IPS-11a (cell line): ENCODE results near the gene MISP3.
A peak's percentile ranks its signal among the peaks of the same experiment; 100 is the strongest.

Source experiments
- H3K4me3 ChIP-seq: one replicate; pipeline ENCODE4 v1.5.1; 2013; ENCODE audit warnings: low read depth, low read length, control low read depth

Gene MISP3

GRCh38 chr19:14101003-14101545 is 28.5 kb downstream of the MISP3 start:
- no peak overlapping the region for H3K4me3 ChIP-seq

DNA sequence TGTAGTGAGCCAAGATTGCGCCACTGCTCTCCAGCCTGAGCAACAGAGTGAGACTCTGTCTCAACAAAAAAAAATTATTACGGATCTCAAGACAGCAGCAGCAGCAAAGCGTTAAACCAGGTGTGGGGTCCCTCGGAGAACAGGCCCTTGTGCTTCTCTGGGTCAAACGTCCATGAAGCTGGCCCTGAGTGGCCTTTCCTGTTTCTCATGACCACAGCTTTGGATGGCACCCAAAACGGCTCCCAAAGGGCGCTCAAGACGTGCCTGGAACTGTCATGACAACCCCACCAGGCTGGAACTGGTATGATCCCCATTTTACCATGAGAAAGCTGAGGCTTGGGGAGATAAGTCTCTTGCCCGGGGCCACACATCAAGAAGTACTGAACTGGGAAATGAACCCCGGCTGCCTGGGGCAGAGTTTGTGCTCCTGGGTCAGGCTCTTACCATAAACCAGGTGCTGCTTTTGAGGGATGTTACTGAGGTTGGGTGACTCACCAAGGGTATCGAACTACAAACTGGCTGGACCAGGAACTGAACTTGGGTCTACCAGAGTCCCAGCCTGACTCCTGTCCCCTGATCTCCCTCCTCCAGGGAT is 29.6 kb downstream of the MISP3 start:
- no peak overlapping the region for H3K4me3 ChIP-seq

DNA sequence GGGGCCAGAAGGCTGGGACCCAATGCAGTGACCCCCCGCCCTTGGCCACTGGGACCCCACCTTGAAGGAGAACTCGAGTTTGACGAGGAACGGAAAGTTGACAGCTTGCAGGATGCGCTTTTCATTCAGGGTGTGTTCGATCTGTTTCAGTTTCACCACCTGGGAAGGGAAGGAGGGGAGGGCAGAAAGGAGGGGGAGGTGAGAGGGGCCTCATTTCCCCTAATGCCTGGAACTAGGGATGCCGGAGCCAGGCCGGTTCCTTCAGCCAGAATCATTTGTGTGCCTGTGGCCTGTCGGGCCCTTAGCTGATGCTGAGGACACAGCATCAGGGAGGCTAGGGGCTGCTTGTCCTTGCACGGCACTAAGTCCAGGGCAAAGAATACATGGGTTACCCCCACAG is 30.2 kb downstream of the MISP3 start:
- H3K4me3 ChIP-seq = no peak overlapping the region

GRCh38 chr19:14103310-14103709 is 30.7 kb downstream of the MISP3 start:
- H3K4me3 ChIP-seq = no peak overlapping the region

DNA sequence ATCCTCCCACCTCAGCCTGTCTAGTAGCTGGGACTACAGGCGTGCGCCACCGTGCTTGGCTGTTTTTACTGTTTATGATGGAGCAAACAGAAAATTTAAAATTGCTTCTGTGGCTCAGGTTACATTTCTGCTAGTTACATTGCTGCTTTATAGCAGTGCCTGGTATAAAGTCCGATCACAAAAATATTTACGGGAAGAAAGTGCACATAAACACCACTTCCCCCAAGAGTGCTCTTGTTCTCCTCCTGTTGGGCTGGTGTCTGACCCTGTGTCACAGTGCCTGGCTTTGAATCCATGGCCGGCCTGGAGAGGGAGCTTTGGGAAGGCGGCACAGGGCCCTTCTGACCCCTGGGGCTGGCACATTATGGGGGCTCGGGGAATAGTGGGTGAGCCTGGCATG is 33.1 kb downstream of the MISP3 start:
- H3K4me3 ChIP-seq = no peak overlapping the region

DNA sequence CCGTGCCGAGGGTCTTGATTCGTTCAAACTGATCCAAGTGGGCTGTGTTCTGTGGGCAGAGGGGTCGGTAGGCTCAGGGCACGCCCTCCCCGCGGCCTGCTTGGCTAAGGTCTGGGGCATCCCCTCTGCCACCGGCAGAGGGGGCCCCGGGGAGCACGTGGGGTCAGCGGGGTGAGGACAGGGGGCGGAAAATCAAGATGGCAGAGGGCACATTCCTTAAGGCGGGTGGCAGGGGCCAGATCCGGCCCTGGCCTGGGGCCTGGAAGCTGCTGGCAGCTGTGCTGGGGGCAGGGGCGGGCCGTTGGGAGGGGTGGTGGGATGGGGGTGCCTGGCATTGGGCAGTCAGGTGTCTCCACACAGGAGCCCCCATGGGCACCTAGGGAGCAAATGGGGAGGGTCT is 34.3 kb downstream of the MISP3 start:
- no peak overlapping the region for H3K4me3 ChIP-seq

- no peak overlapping the region for H3K4me3 ChIP-seq
Measured at GRCh38 chr19:14107581-14108461, 35.2 kb downstream of the MISP3 start.

- no peak overlapping the region for H3K4me3 ChIP-seq
Measured at GRCh38 chr19:14110650-14111049, 38.1 kb downstream of the MISP3 start.

GRCh38 chr19:14111486-14111885 is 38.9 kb downstream of the MISP3 start:
- no peak overlapping the region for H3K4me3 ChIP-seq

- no peak overlapping the region for H3K4me3 ChIP-seq
Measured at GRCh38 chr19:14112051-14112808, 39.6 kb downstream of the MISP3 start.

DNA sequence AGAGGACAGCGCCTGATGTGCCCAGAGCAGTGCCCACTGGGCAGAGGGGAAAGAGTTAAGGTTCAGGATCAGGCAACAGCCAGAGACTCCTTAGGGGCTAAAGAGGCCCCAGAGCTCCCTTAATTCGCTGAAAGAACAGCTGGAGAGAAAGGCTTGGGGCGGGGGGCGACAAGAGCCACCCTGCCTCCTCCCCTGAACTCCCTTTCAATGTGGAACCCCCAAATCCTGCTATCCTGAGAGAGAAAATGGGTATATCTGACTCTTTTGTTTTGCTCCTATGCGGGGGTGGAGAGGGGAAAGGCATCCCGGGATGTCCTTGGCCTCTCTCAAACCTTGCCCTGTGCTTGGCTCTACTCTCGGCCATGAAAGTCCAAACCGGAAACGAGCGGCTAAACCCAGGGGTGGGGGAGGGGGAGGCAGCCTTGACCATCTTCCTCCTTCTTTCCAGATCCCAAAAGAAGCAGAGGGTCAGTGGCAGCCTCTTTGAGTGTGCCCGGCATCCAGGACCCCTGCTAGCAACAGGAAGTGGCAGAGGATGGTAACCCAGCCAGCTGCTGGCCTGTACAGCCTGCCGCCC is 40.3 kb downstream of the MISP3 start:
- H3K4me3 ChIP-seq = no peak overlapping the region

GRCh38 chr19:14113762-14114414 is 41.3 kb downstream of the MISP3 start:
- H3K4me3 ChIP-seq = no peak overlapping the region

- H3K4me3 ChIP-seq = no peak overlapping the region
Measured at GRCh38 chr19:14114439-14114838, 41.9 kb downstream of the MISP3 start.

GRCh38 chr19:14114854-14115253 is 42.3 kb downstream of the MISP3 start:
- H3K4me3 ChIP-seq = no peak overlapping the region

DNA sequence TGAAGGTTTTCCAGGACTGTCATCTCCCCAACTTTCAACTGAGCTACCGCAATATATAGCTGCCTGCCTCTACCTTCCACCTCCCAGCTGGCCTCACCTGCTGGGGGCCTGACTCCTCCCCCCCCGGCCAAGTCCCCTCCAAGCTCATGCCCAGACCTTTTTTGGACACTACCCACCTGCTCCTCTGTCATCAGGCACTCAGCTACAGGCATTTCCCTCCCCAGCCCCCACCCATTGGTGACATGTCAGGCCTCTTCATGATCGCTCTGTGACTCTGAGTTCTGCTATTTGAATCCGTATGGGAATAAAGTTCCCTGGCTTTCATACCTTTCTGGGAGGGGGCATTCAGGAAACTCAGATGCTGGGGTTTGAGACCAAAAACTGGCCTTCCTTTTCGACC is 43.2 kb downstream of the MISP3 start:
- no peak overlapping the region for H3K4me3 ChIP-seq

- H3K4me3 ChIP-seq = no peak overlapping the region
Measured at GRCh38 chr19:14116525-14116917, 43.9 kb downstream of the MISP3 start.

GRCh38 chr19:14116918-14117578 is 44.5 kb downstream of the MISP3 start:
- H3K4me3 ChIP-seq = peak overlapping the region; percentile 46

DNA sequence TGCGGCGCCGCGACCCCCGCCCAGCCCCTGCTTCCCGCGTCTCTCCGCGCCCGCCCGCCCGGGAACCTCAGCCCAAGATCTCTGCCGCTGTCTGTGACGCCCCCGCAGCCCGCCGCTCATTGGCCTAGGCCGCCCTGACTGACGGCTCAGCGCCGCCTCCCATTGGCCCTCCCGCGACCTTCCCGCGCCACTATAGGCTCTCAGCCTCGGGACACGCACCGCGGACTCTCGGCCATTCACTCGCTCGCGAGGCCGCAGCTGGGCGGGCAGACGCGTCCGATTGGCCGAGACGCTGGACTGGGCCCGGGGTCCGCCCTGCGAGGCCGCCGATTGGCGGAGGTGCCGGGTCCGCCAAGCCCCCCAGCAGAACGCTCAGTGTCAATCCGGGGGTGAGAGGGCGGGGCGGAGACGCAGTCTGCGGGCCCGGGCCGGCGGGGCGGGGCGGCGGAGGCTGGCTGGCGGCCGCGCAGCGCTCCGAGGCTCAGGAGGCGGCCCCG is 45.1 kb downstream of the MISP3 start, which contains the start of gene PRKACA:
Gene PRKACA (minus strand): TSS at position 95 of the 497 bp plus-strand sequence. CDS start 215 bp downstream, outside the sequence.
- H3K4me3 ChIP-seq = peak within 1 kb of the TSS; percentile 56

- peak overlapping the region; percentile 56 for H3K4me3 ChIP-seq
Measured at GRCh38 chr19:14118165-14119051, 45.8 kb downstream of the MISP3 start.
